HG03432 (cell line): ENCODE data around the gene FAM229A.
"Not testable (repeated sequence)": the region's sequence is repeated elsewhere in the genome, so short reads cannot be mapped to it uniquely, and the experiment has no call there.

Experiments used
- ATAC-seq: cut with Tn5 transposase; IDR thresholded peaks from one replicate; pipeline ENCODE4 v1.9.1; 2021; ENCODE audit warnings: mild to moderate bottlenecking, moderate library complexity; ENCODE audit not compliant: unreplicated experiment

The FAM229A gene

GRCh38 chr1:32362474-32363313 is at the start of gene FAM229A, which contains the start of gene TSSK3:
FAM229A (minus strand) TSS chr1:32362485; CDS start chr1:32362091, 394 bp downstream.
TSSK3 (plus strand) TSS chr1:32362539; CDS start chr1:32362702, 163 bp downstream.
- no peak for ATAC-seq

- no peak for ATAC-seq
These were observed 49.0 kb upstream of the FAM229A start for GRCh38 chr1:32411261-32411660.

GRCh38 chr1:32406629-32407111 is 44.4 kb upstream of the FAM229A start:
- ATAC-seq: no peak

GRCh38 chr1:32405672-32406467 is 43.6 kb upstream of the FAM229A start:
- ATAC-seq: no peak

- ATAC-seq: no peak
These were observed 42.7 kb upstream of the FAM229A start for GRCh38 chr1:32404946-32405345.

- no peak for ATAC-seq
These were observed 38.8 kb upstream of the FAM229A start for GRCh38 chr1:32400876-32401631.

- ATAC-seq: no peak
These were observed 37.6 kb upstream of the FAM229A start for GRCh38 chr1:32399843-32400242.

- no peak for ATAC-seq
These were observed 36.1 kb upstream of the FAM229A start for GRCh38 chr1:32398401-32398800.

GRCh38 chr1:32396524-32396923 is 34.2 kb upstream of the FAM229A start:
- not testable (repeated sequence) for ATAC-seq

GRCh38 chr1:32394890-32395432 is 32.7 kb upstream of the FAM229A start:
- peak; percentile 2 for ATAC-seq

GRCh38 chr1:32394141-32394889 is 32.0 kb upstream of the FAM229A start, which contains the start of gene BSDC1:
BSDC1 (minus strand) TSS chr1:32394441; CDS start chr1:32394414, 27 bp downstream.
- ATAC-seq: peak; percentile 96

GRCh38 chr1:32393832-32394140 is 31.5 kb upstream of the FAM229A start:
- peak; percentile 13 for ATAC-seq

- ATAC-seq: no peak
These were observed 30.9 kb upstream of the FAM229A start for GRCh38 chr1:32393136-32393535.

GRCh38 chr1:32392325-32392724 is 30.0 kb upstream of the FAM229A start:
- no peak for ATAC-seq

GRCh38 chr1:32390904-32391870 is 28.9 kb upstream of the FAM229A start:
- ATAC-seq: no peak

GRCh38 chr1:32388641-32389040 is 26.4 kb upstream of the FAM229A start:
- ATAC-seq: no peak

GRCh38 chr1:32386676-32387392 is 24.5 kb upstream of the FAM229A start:
- no peak for ATAC-seq

- no peak for ATAC-seq
These were observed 17.8 kb upstream of the FAM229A start for GRCh38 chr1:32380057-32380456.
